Thyroid gland (tissue), 4 donors: ENCODE results near the gene TMEM164.

ENCODE experiments used
- CTCF ChIP-seq, 6 experiments: fragments of 200-600 bp in 3 of 6; fragments of 450-650 bp in 3 of 6; sonication (generic) in 3 of 6; IDR thresholded peaks; one replicate each; pipeline ENCODE4 v1.5.1; 2016 to 2019; ENCODE audit warnings: antibody characterized with exemption in 6 of 6, mild to moderate bottlenecking in 2 of 6, inconsistent platforms in 1 of 6, moderate library complexity in 1 of 6
- POLR2A ChIP-seq, 2 donors: fragments of 450-650 bp; IDR thresholded peaks; one replicate each; pipeline ENCODE4 v1.6.1; 2017; ENCODE audit warnings: antibody characterized with exemption in 2 of 2, mild to moderate bottlenecking in 2 of 2, moderate library complexity in 1 of 2

DNA sequence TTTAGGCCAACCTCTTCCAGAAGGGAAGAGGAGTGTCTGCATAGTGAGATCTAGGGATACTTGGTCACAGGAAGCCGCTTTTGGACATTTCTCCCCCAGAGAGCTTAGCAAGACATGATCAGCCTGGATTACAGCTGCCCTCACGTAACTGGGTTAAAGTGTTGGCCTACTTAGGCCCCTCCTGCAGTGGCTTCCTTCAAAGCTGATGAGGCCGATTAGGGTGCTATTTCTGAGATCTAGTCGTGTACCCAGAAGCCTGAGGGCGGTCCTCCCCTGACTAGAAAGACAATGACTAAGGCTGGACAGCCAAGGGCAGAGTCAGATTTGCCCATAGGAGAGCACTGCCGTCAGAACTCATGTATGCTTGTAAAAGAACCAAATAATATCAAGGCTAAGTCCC lies 180.0 kb downstream of the TMEM164 start:
- no peak for TF ChIP-seq POLR2A (IDR thresholded peaks at IDR 0.05)
- no peak for TF ChIP-seq CTCF (IDR thresholded peaks at IDR 0.05)
